Dendritic cell treated with granulocyte-macrophage colony-stimulating factor and Interleukin-4, amounts not matched to agents 40 ng/mL and 50 ng/mL, for 4 days (primary cell): ENCODE measurements around the gene GASK1A.

ENCODE experiments used
- H3K27ac Mint-ChIP-seq: one replicate; pipeline ENCODE4 v1.8.0; 2022; ENCODE audit warnings: mild to moderate bottlenecking, mixed read lengths
- H3K27me3 Mint-ChIP-seq: one replicate; pipeline ENCODE4 v1.8.0; 2022; ENCODE audit warnings: mild to moderate bottlenecking, mixed read lengths
- H3K36me3 Mint-ChIP-seq: one replicate; pipeline ENCODE4 v1.8.0; 2022; ENCODE audit warnings: low read depth, mixed read lengths
- H3K4me1 Mint-ChIP-seq: one replicate; pipeline ENCODE4 v1.8.0; 2022; ENCODE audit warnings: low read depth, mixed read lengths
- H3K4me3 Mint-ChIP-seq: one replicate; pipeline ENCODE4 v1.8.0; 2022; ENCODE audit warnings: mild to moderate bottlenecking, moderate library complexity, mixed read lengths
- H3K9me3 Mint-ChIP-seq: one replicate; pipeline ENCODE4 v1.8.0; 2022; ENCODE audit warnings: mixed read lengths
- intact Hi-C: fragments of 100-400 bp; cut with micrococcal nuclease; formaldehyde crosslinking; loops from one replicate; pipeline ENCODE4 v1.15.0; 2022

Gene GASK1A

GRCh38 chr3:42979044-42979972 lies at the start of gene GASK1A:
Gene GASK1A (plus strand): TSS chr3:42979311. CDS start chr3:42979643, 332 bp downstream.
- Mint-ChIP-seq H3K4me3 (peak within 1 kb of the TSS; percentile 85), H3K4me1 (peaks cover 45% of the 10 kb centered on the region), H3K27me3 (peaks cover 31% of the 10 kb centered on the region), H3K9me3 (peaks cover 30% of the 10 kb centered on the region), H3K36me3 (peaks cover 25% of the 10 kb centered on the region), H3K27ac (peak within 1 kb of the TSS; percentile 81)
- intact Hi-C loops = no loop called here

GRCh38 chr3:42934111-42934510 lies 45.0 kb upstream of the GASK1A start:
- H3K36me3 Mint-ChIP-seq = no peaks in the 10 kb centered on the region
- peaks cover 9% of the 10 kb centered on the region for H3K9me3 Mint-ChIP-seq
- no peaks in the 10 kb centered on the region for H3K4me1 Mint-ChIP-seq
- H3K27ac Mint-ChIP-seq = no peak overlapping the region
- H3K4me3 Mint-ChIP-seq = no peak overlapping the region
- intact Hi-C loops = no loop called here
- peaks cover 10% of the 10 kb centered on the region for H3K27me3 Mint-ChIP-seq

- Mint-ChIP-seq H3K36me3 (no peaks in the 10 kb centered on the region), H3K4me3 (no peak overlapping the region), H3K27me3 (peaks cover 10% of the 10 kb centered on the region), H3K9me3 (peaks cover 9% of the 10 kb centered on the region), H3K4me1 (no peaks in the 10 kb centered on the region), H3K27ac (no peak overlapping the region)
- intact Hi-C loops = no loop called here
These were observed 44.2 kb upstream of the GASK1A start for GRCh38 chr3:42934910-42935309.

- H3K27ac Mint-ChIP-seq = no peak overlapping the region
- no peaks in the 10 kb centered on the region for H3K36me3 Mint-ChIP-seq
- peaks cover 10% of the 10 kb centered on the region for H3K27me3 Mint-ChIP-seq
- H3K9me3 Mint-ChIP-seq = peaks cover 9% of the 10 kb centered on the region
- H3K4me1 Mint-ChIP-seq = no peaks in the 10 kb centered on the region
- no peak overlapping the region for H3K4me3 Mint-ChIP-seq
- intact Hi-C loops = no loop called here
These were observed 43.6 kb upstream of the GASK1A start for GRCh38 chr3:42935472-42935871.

GRCh38 chr3:42936157-42936981 lies 42.7 kb upstream of the GASK1A start:
- Mint-ChIP-seq H3K4me1 (no peaks in the 10 kb centered on the region), H3K27me3 (peaks cover 10% of the 10 kb centered on the region), H3K4me3 (peak overlapping the region; percentile 27), H3K9me3 (peaks cover 9% of the 10 kb centered on the region), H3K36me3 (no peaks in the 10 kb centered on the region), H3K27ac (no peak overlapping the region)
- intact Hi-C loops = no loop called here

GRCh38 chr3:42937334-42937733 lies 41.8 kb upstream of the GASK1A start:
- H3K9me3 Mint-ChIP-seq = peaks cover 9% of the 10 kb centered on the region
- H3K27ac Mint-ChIP-seq = no peak overlapping the region
- H3K4me3 Mint-ChIP-seq = no peak overlapping the region
- no peaks in the 10 kb centered on the region for H3K36me3 Mint-ChIP-seq
- H3K27me3 Mint-ChIP-seq = peaks cover 10% of the 10 kb centered on the region
- no peaks in the 10 kb centered on the region for H3K4me1 Mint-ChIP-seq
- intact Hi-C loops = no loop called here

- no peak overlapping the region for H3K4me3 Mint-ChIP-seq
- H3K27me3 Mint-ChIP-seq = no peaks in the 10 kb centered on the region
- intact Hi-C loops = no loop called here
- no peaks in the 10 kb centered on the region for H3K9me3 Mint-ChIP-seq
- H3K36me3 Mint-ChIP-seq = no peaks in the 10 kb centered on the region
- H3K4me1 Mint-ChIP-seq = no peaks in the 10 kb centered on the region
- H3K27ac Mint-ChIP-seq = no peak overlapping the region
These were observed 36.4 kb upstream of the GASK1A start for GRCh38 chr3:42942693-42943092.

GRCh38 chr3:42946050-42946449 lies 33.1 kb upstream of the GASK1A start:
- no peaks in the 10 kb centered on the region for H3K27me3 Mint-ChIP-seq
- intact Hi-C loops = no loop called here
- no peaks in the 10 kb centered on the region for H3K4me1 Mint-ChIP-seq
- H3K27ac Mint-ChIP-seq = no peak overlapping the region
- no peaks in the 10 kb centered on the region for H3K9me3 Mint-ChIP-seq
- no peak overlapping the region for H3K4me3 Mint-ChIP-seq
- no peaks in the 10 kb centered on the region for H3K36me3 Mint-ChIP-seq

GRCh38 chr3:42957573-42957972 lies 21.5 kb upstream of the GASK1A start:
- H3K4me3 Mint-ChIP-seq = no peak overlapping the region
- H3K36me3 Mint-ChIP-seq = no peaks in the 10 kb centered on the region
- intact Hi-C loops = no loop called here
- H3K9me3 Mint-ChIP-seq = no peaks in the 10 kb centered on the region
- peaks cover 4% of the 10 kb centered on the region for H3K27me3 Mint-ChIP-seq
- no peak overlapping the region for H3K27ac Mint-ChIP-seq
- no peaks in the 10 kb centered on the region for H3K4me1 Mint-ChIP-seq

GRCh38 chr3:42960282-42960681 lies 18.8 kb upstream of the GASK1A start:
- H3K27me3 Mint-ChIP-seq = peaks cover 5% of the 10 kb centered on the region
- H3K4me1 Mint-ChIP-seq = no peaks in the 10 kb centered on the region
- no peak overlapping the region for H3K27ac Mint-ChIP-seq
- H3K36me3 Mint-ChIP-seq = no peaks in the 10 kb centered on the region
- intact Hi-C loops = loop anchor here (2.0 to 10.0 kb wide), 4 partner anchors 115 to 542 kb away; no protein-coding TSS in a partner anchor
- H3K9me3 Mint-ChIP-seq = no peaks in the 10 kb centered on the region
- H3K4me3 Mint-ChIP-seq = no peak overlapping the region

GRCh38 chr3:42960786-42961185 lies 18.3 kb upstream of the GASK1A start:
- H3K9me3 Mint-ChIP-seq = no peaks in the 10 kb centered on the region
- peaks cover 5% of the 10 kb centered on the region for H3K27me3 Mint-ChIP-seq
- H3K4me3 Mint-ChIP-seq = no peak overlapping the region
- H3K27ac Mint-ChIP-seq = no peak overlapping the region
- no peaks in the 10 kb centered on the region for H3K4me1 Mint-ChIP-seq
- H3K36me3 Mint-ChIP-seq = no peaks in the 10 kb centered on the region
- intact Hi-C loops = loop anchor here (2.0 to 10.0 kb wide), 4 partner anchors 114 to 542 kb away; no protein-coding TSS in a partner anchor

- Mint-ChIP-seq H3K27me3 (peaks cover 5% of the 10 kb centered on the region), H3K4me3 (no peak overlapping the region), H3K4me1 (no peaks in the 10 kb centered on the region), H3K27ac (no peak overlapping the region), H3K36me3 (no peaks in the 10 kb centered on the region), H3K9me3 (no peaks in the 10 kb centered on the region)
- intact Hi-C loops = loop anchor here (2.0 to 10.0 kb wide), 4 partner anchors 113 to 541 kb away; no protein-coding TSS in a partner anchor
These were observed 17.5 kb upstream of the GASK1A start for GRCh38 chr3:42961633-42962032.

GRCh38 chr3:42963269-42963668 lies 15.8 kb upstream of the GASK1A start:
- H3K27ac Mint-ChIP-seq = no peak overlapping the region
- H3K4me3 Mint-ChIP-seq = no peak overlapping the region
- H3K9me3 Mint-ChIP-seq = no peaks in the 10 kb centered on the region
- no peaks in the 10 kb centered on the region for H3K4me1 Mint-ChIP-seq
- intact Hi-C loops = loop anchor here (5.0 to 10.0 kb wide), 3 partner anchors 112 to 539 kb away; no protein-coding TSS in a partner anchor
- H3K36me3 Mint-ChIP-seq = no peaks in the 10 kb centered on the region
- H3K27me3 Mint-ChIP-seq = peaks cover 5% of the 10 kb centered on the region

- Mint-ChIP-seq H3K4me1 (no peaks in the 10 kb centered on the region), H3K36me3 (no peaks in the 10 kb centered on the region), H3K9me3 (no peaks in the 10 kb centered on the region), H3K27me3 (peaks cover 5% of the 10 kb centered on the region), H3K27ac (no peak overlapping the region), H3K4me3 (no peak overlapping the region)
- intact Hi-C loops = loop anchor here (5.0 to 10.0 kb wide), 3 partner anchors 111 to 538 kb away; no protein-coding TSS in a partner anchor
These were observed 14.8 kb upstream of the GASK1A start for GRCh38 chr3:42964266-42964665.
